ENCODE measurements around the gene FBXO31. TPM values are rescaled to one million over a fixed set of nuclear protein-coding genes. Genes with fewer than 3 reads are reported as not detected.

The FBXO31 gene
- total and polyA plus RNA-seq, 2 of the 13 experiments (the other 11 are each of a cell fraction or from before 2014, with no cell fraction given): 92.4 to 101 TPM

GRCh38 chr16:87358696-87359095 lies 24.9 kb downstream of the FBXO31 start:
- in situ Hi-C loops (cut with HindIII; ENCODE audit: extremely low pct_ligation_motif_present, low pct_unique_long_range_greater_than_20kb): no loop called here
- BruUV-seq (replicated peaks): no TSS peak

More at GRCh38 chr16:87358696-87359095, 24.9 kb downstream of the FBXO31 start:
- FAIRE-seq (no peak), DNase-seq (ENCODE audit: low spot score) (no peak), ATAC-seq (no peak)
- no peak overlapping the region for H3K4me3 ChIP-seq (replicated peaks in 1 of 3; ENCODE audit: insufficient read depth in 1 of 3, low read depth in 2 of 3, low read length in 3 of 3)
- no peak overlapping the region for H3K9ac ChIP-seq (ENCODE audit: insufficient read depth, low read depth, low read length)
- no peak overlapping the region for H3K27ac ChIP-seq (ENCODE audit: extremely low read length, insufficient read depth, low read length)
- H3K9me3 ChIP-seq (ENCODE audit: low read length): no peaks in the 10 kb centered on the region
- intact Hi-C loops (cut with micrococcal nuclease; ENCODE audit: unreplicated experiment): loop anchor here (5.0 kb wide), 1 partner anchor 41 kb away; the partner anchor contains the start of gene C16orf95
- H3K4me1 ChIP-seq (ENCODE audit: insufficient read depth, low read length): peaks cover 70% of the 10 kb centered on the region
- ChIA-PET POLR2A (interaction anchor here (1.1 to 18.0 kb wide), 3 partner anchors 8 to 30 kb away, joined by 3 to 265 read pairs (median 6); partner anchors contain the start of gene FBXO31), CTCF (ENCODE audit: low intra/inter-chr PET ratio, low total read pairs) (no interaction called here)
- H3K36me3 ChIP-seq (replicated peaks in 1 of 2; ENCODE audit: control insufficient read depth in 1 of 2, insufficient read depth in 2 of 2, low read length in 2 of 2): peaks cover 46 to 87% of the 10 kb centered on the region in 2 experiments
- H3K4me2 ChIP-seq (ENCODE audit: low read depth, low read length): no peak overlapping the region
- H4K20me1 ChIP-seq (ENCODE audit: insufficient read depth, low read length): peaks cover 94% of the 10 kb centered on the region
- 93% methylated on average over 9 of the region's 9 CpGs for WGBS (ENCODE audit: low lambda C conversion rate)
- no peaks in the 10 kb centered on the region for H3K27me3 ChIP-seq (ENCODE audit: control insufficient read depth in 1 of 2, insufficient read depth in 2 of 2, low read length in 2 of 2)
- TF ChIP-seq ZNF484 (CRISPR knock-in tag; IDR thresholded peaks at IDR 0.05; ENCODE audit: borderline replicate concordance, low read depth): no peak
- TF ChIP-seq ZNF263 (CRISPR knock-in tag; IDR thresholded peaks at IDR 0.05): no peak
- TF ChIP-seq AGO2 (optimal IDR thresholded peaks at IDR 0.05; ENCODE audit: low read depth, low read length): peak; percentile 82
- 0 out of 2 replicates have a peak, but pooled peaks have one; percentile 46 for TF ChIP-seq POLR2G (IDR thresholded peaks at IDR 0.05; ENCODE audit: low read depth, low read length)
- no peak for TF ChIP-seq ZNF557 (CRISPR knock-in tag; IDR thresholded peaks at IDR 0.05)
- TF ChIP-seq ZKSCAN5 (CRISPR knock-in tag; IDR thresholded peaks at IDR 0.05): no peak
- no peak for TF ChIP-seq U2AF2 (IDR thresholded peaks at IDR 0.05; ENCODE audit: low read depth, low read length)
- 0 out of 2 replicates have a peak, but pooled peaks have one; percentile 16 for TF ChIP-seq ZFP91 (CRISPR knock-in tag; IDR thresholded peaks at IDR 0.05; ENCODE audit: borderline replicate concordance)
- no peak for TF ChIP-seq ZNF572 (CRISPR knock-in tag; IDR thresholded peaks at IDR 0.05)
- TF ChIP-seq, protein P1, sequence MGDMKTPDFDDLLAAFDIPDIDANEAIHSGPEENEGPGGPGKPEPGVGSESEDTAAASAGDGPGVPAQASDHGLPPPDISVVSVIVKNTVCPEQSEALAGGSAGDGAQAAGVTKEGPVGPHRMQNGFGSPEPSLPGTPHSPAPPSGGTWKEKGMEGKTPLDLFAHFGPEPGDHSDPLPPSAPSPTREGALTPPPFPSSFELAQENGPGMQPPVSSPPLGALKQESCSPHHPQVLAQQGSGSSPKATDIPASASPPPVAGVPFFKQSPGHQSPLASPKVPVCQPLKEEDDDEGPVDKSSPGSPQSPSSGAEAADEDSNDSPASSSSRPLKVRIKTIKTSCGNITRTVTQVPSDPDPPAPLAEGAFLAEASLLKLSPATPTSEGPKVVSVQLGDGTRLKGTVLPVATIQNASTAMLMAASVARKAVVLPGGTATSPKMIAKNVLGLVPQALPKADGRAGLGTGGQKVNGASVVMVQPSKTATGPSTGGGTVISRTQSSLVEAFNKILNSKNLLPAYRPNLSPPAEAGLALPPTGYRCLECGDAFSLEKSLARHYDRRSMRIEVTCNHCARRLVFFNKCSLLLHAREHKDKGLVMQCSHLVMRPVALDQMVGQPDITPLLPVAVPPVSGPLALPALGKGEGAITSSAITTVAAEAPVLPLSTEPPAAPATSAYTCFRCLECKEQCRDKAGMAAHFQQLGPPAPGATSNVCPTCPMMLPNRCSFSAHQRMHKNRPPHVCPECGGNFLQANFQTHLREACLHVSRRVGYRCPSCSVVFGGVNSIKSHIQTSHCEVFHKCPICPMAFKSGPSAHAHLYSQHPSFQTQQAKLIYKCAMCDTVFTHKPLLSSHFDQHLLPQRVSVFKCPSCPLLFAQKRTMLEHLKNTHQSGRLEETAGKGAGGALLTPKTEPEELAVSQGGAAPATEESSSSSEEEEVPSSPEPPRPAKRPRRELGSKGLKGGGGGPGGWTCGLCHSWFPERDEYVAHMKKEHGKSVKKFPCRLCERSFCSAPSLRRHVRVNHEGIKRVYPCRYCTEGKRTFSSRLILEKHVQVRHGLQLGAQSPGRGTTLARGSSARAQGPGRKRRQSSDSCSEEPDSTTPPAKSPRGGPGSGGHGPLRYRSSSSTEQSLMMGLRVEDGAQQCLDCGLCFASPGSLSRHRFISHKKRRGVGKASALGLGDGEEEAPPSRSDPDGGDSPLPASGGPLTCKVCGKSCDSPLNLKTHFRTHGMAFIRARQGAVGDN (CRISPR knock-in tag; IDR thresholded peaks at IDR 0.05): peak; percentile 34; the same call in 1 of the 2 replicates
- TF ChIP-seq ATRX (CRISPR knock-in tag; IDR thresholded peaks at IDR 0.05; ENCODE audit: borderline replicate concordance): no peak
- no peak overlapping the region for H2AFZ ChIP-seq (ENCODE audit: low read length)
- peaks cover 95% of the 10 kb centered on the region for H3K79me2 ChIP-seq (ENCODE audit: insufficient read depth, low read length)

All from HepG2 (cell line).